DND-41 (cell line): ENCODE measurements around the gene ERCC2.
"Not testable (repeated sequence)": the region's sequence is repeated elsewhere in the genome, so short reads cannot be mapped to it uniquely, and the experiment has no call there.

Experiments used
- ATAC-seq: fragments of 200-7000 bp; cut with Tn5 transposase; 3 replicates; pipeline ENCODE4 v1.9.1; 2021; ENCODE audit warnings: low read depth; ENCODE audit not compliant: insufficient read depth
- DNase-seq: peaks from one replicate; pipeline ENCODE4 v3.0.0-alpha.2; 2020
- H2AFZ ChIP-seq: 2 replicates; pipeline ENCODE4 v1.6.0; 2012; ENCODE audit warnings: low read depth, low read length
- H3K27ac ChIP-seq: 2 replicates; pipeline ENCODE4 v1.5.1; 2012; ENCODE audit warnings: low read length, inconsistent platforms
- H3K27me3 ChIP-seq: fragments of 200-600 bp; sonication (generic); 2 replicates; pipeline ENCODE4 v1.6.0; 2012; ENCODE audit warnings: low read length, mild to moderate bottlenecking, inconsistent platforms; ENCODE audit not compliant: insufficient read depth, poor library complexity
- H3K36me3 ChIP-seq: 2 replicates; pipeline ENCODE4 v1.5.1; 2012; ENCODE audit warnings: low read length, inconsistent platforms; ENCODE audit not compliant: insufficient read depth
- H3K4me1 ChIP-seq: 2 replicates; pipeline ENCODE4 v1.5.1; 2012; ENCODE audit warnings: mild to moderate bottlenecking, low read length; ENCODE audit not compliant: insufficient read depth
- H3K4me2 ChIP-seq: 2 replicates; pipeline ENCODE4 v1.6.0; 2012; ENCODE audit warnings: mild to moderate bottlenecking, moderate library complexity, low read length, inconsistent platforms; ENCODE audit not compliant: insufficient read depth
- H3K4me3 ChIP-seq, 2 experiments: fragments of 200-600 bp in 1 of 2; shearing (Covaris generic) in 1 of 2; 2 replicates each; pipeline ENCODE4 v1.5.1; 2012 to 2016; ENCODE audit warnings: inconsistent platforms in 2 of 2, low read length in 2 of 2, mild to moderate bottlenecking in 2 of 2, low read depth in 1 of 2, moderate library complexity in 1 of 2
- H3K79me2 ChIP-seq: 2 replicates; pipeline ENCODE4 v1.6.0; 2012; ENCODE audit warnings: low read length, inconsistent platforms; ENCODE audit not compliant: insufficient read depth
- H3K9ac ChIP-seq: 2 replicates; pipeline ENCODE4 v1.6.0; 2012; ENCODE audit warnings: low read depth, mild to moderate bottlenecking, inconsistent platforms, low read length, moderate library complexity
- H3K9me3 ChIP-seq: 2 replicates; pipeline ENCODE4 v1.5.1; 2012; ENCODE audit warnings: low read length, moderate library complexity, mild to moderate bottlenecking, inconsistent platforms; ENCODE audit not compliant: insufficient read depth, severe bottlenecking
- H4K20me1 ChIP-seq: 2 replicates; pipeline ENCODE4 v1.6.0; 2012; ENCODE audit warnings: low read length; ENCODE audit not compliant: insufficient read depth
- EZH2 ChIP-seq: IDR thresholded peaks from 3 replicates; pipeline ENCODE4 v1.6.1; 2012; ENCODE audit warnings: borderline replicate concordance, low read depth, mild to moderate bottlenecking, moderate library complexity, low read length, inconsistent platforms; ENCODE audit not compliant: severe bottlenecking
- TF ChIP-seq, protein P1 (sequence below): IDR thresholded peaks from 2 replicates; pipeline ENCODE4 v1.5.1; 2012; ENCODE audit warnings: borderline replicate concordance, low read length, moderate library complexity, mild to moderate bottlenecking; ENCODE audit not compliant: poor library complexity, severe bottlenecking; ENCODE audit errors: extremely low read depth

Gene ERCC2

DNA sequence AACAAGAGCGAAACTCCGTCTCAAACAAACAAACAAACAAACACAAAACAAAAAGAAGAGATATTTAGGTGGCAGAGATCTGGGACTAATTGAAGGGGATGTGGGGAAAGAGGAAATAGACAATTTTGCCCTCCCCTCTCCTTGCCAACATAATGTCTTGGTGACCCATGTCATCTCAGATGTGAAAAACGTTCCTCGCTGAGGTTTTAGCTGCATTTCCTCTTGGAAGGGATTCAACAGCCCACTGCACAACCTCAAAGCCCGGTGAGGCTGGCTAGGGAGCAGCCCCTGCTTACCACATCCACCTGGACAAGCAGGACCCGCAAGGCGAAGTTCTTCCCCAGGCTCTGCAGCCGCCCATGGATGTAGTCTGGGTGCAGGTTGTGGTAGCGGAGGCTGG, 48.4 kb upstream of the ERCC2 start:
- DNase-seq (no peak), ATAC-seq (no peak)
- H3K27me3 ChIP-seq = no peaks in the 10 kb centered on the region
- H3K4me1 ChIP-seq = peaks cover 32% of the 10 kb centered on the region
- H3K79me2 ChIP-seq = peaks cover 11% of the 10 kb centered on the region
- H3K4me3 ChIP-seq = no peak overlapping the region
- H2AFZ ChIP-seq = no peak overlapping the region
- H3K4me2 ChIP-seq = no peak overlapping the region
- no peak overlapping the region for H3K27ac ChIP-seq
- H3K36me3 ChIP-seq = peaks cover 37% of the 10 kb centered on the region
- no peaks in the 10 kb centered on the region for H3K9me3 ChIP-seq
- no peak overlapping the region for H3K9ac ChIP-seq
- TF ChIP-seq, protein P1, sequence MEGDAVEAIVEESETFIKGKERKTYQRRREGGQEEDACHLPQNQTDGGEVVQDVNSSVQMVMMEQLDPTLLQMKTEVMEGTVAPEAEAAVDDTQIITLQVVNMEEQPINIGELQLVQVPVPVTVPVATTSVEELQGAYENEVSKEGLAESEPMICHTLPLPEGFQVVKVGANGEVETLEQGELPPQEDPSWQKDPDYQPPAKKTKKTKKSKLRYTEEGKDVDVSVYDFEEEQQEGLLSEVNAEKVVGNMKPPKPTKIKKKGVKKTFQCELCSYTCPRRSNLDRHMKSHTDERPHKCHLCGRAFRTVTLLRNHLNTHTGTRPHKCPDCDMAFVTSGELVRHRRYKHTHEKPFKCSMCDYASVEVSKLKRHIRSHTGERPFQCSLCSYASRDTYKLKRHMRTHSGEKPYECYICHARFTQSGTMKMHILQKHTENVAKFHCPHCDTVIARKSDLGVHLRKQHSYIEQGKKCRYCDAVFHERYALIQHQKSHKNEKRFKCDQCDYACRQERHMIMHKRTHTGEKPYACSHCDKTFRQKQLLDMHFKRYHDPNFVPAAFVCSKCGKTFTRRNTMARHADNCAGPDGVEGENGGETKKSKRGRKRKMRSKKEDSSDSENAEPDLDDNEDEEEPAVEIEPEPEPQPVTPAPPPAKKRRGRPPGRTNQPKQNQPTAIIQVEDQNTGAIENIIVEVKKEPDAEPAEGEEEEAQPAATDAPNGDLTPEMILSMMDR = no peak
- TF ChIP-seq EZH2 = no peak
- peaks cover 3% of the 10 kb centered on the region; the same call in 1 of the 2 replicates for H4K20me1 ChIP-seq

DNA sequence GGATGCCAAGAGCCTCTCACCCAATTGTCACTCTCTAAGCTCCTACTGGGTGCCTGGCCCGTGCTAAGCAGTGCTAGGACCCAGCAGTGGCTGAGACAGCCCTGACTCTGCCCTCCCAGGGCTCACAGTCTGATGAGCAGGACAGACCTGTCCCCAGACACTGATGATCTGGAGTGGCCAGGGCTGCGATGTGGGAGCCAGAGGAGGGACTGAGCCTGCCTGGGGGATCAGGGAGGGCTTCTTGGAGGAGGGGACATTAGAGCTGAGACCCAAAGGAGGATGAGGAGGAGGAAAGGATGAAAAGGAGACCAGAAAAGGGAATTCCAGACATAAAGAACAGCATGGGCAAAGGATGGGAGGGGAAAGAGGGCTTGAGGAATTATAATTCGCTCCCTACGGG, 46.8 kb upstream of the ERCC2 start:
- H3K27me3 ChIP-seq = no peaks in the 10 kb centered on the region
- H3K4me1 ChIP-seq = peaks cover 16% of the 10 kb centered on the region
- no peak overlapping the region for H3K27ac ChIP-seq
- peaks cover 48% of the 10 kb centered on the region for H3K36me3 ChIP-seq
- no peak overlapping the region for H3K4me2 ChIP-seq
- H3K4me3 ChIP-seq = no peak overlapping the region
- H4K20me1 ChIP-seq = peaks cover 6% of the 10 kb centered on the region; the same call in 1 of the 2 replicates
- ATAC-seq (no peak), DNase-seq (no peak)
- no peak overlapping the region for H2AFZ ChIP-seq
- no peak overlapping the region for H3K9ac ChIP-seq
- no peak for TF ChIP-seq EZH2
- TF ChIP-seq, protein P1 = no peak
- no peaks in the 10 kb centered on the region for H3K9me3 ChIP-seq
- peaks cover 3% of the 10 kb centered on the region; the same call in 1 of the 2 replicates for H3K79me2 ChIP-seq

DNA sequence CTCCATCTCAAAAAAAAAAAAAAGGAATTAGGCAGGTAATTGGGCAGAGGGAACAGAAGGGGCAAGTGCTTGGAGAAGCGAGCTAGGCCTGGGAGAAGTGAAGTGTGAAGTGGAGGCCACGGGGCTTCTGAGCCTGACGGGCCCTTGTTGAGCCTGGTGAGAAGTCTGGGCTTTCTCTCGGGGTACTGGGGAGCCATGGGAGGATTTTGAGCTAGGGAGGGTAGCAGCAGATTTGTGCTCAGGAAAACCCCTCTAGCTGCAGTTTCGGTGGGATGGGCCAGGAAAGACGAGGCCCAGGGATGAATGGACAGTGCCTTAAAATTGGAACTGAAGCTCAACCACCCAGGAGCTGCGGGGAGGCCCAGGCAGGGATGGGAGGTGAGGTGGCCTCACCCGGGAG, 44.1 kb upstream of the ERCC2 start:
- ATAC-seq (no peak), DNase-seq (no peak)
- H3K9me3 ChIP-seq = no peaks in the 10 kb centered on the region
- no peak overlapping the region for H3K9ac ChIP-seq
- peaks cover 39% of the 10 kb centered on the region for H3K36me3 ChIP-seq
- H2AFZ ChIP-seq = no peak overlapping the region
- peaks cover 11% of the 10 kb centered on the region for H3K4me1 ChIP-seq
- TF ChIP-seq EZH2 = no peak
- TF ChIP-seq, protein P1 = no peak
- H3K4me2 ChIP-seq = no peak overlapping the region
- H3K4me3 ChIP-seq = no peak overlapping the region
- peaks cover 6% of the 10 kb centered on the region; the same call in 1 of the 2 replicates for H4K20me1 ChIP-seq
- H3K27ac ChIP-seq = no peak overlapping the region
- H3K79me2 ChIP-seq = no peaks in the 10 kb centered on the region
- no peaks in the 10 kb centered on the region for H3K27me3 ChIP-seq

DNA sequence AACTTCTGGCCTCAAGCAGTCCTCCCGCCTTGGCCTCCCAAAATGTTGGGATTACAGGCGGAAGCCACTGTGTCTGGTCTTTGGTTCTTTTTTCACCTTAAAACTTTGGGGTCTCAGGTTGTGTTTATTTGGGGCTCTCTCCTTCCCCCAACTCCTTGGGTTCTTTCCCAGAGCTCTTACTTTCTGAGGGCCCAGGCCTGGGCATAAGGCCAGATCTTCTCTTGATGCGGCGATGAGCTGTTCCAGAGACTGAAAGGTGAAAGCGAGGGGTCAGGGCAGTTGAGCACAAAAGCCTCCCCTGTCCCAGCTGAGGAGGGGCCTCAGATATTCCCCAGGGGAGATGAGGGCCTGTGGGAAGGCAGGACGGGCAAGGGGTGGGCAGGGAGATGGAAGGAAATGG, 43.1 kb upstream of the ERCC2 start:
- TF ChIP-seq EZH2 = no peak
- TF ChIP-seq, protein P1 = no peak
- no peak overlapping the region for H3K27ac ChIP-seq
- H2AFZ ChIP-seq = no peak overlapping the region
- 0 out of 2 replicates have a peak, but pooled peaks cover 2% of the 10 kb centered on the region for H3K4me1 ChIP-seq
- peaks cover 3% of the 10 kb centered on the region; the same call in 1 of the 2 replicates for H4K20me1 ChIP-seq
- no peak overlapping the region for H3K4me3 ChIP-seq
- H3K27me3 ChIP-seq = no peaks in the 10 kb centered on the region
- H3K4me2 ChIP-seq = no peak overlapping the region
- H3K79me2 ChIP-seq = no peaks in the 10 kb centered on the region
- DNase-seq (no peak), ATAC-seq (no peak)
- H3K9ac ChIP-seq = no peak overlapping the region
- H3K36me3 ChIP-seq = peaks cover 37% of the 10 kb centered on the region
- H3K9me3 ChIP-seq = no peaks in the 10 kb centered on the region

DNA sequence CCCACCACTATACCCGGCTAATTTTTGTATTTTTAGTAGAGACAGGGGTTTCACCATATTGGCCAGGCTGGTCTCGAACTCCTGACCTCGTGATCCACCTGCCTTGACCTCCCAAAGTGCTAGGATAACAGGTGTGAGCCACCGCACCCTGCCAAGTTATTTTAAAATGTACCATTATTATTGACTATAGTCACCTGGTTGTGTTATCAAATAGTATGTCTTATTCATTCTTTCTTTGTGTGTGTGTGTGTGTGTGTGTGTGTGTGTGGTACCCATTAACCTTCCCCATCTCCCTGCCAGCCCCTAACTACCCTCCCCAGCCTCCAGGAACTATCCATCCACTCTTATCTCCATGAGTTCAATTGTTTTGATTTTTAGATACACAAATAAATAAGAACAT, 40.0 kb upstream of the ERCC2 start:
- Histone ChIP-seq H3K36me3 (peaks cover 28% of the 10 kb centered on the region), H3K4me1 (peaks cover 25% of the 10 kb centered on the region)
- ATAC-seq, H4K20me1 ChIP-seq, H3K9ac ChIP-seq, H3K79me2 ChIP-seq, H3K27me3 ChIP-seq, H2AFZ ChIP-seq, H3K4me3 ChIP-seq, H3K4me2 ChIP-seq, H3K27ac ChIP-seq, DNase-seq, H3K9me3 ChIP-seq: not testable (repeated sequence)
